Measurements from ENCODE around the gene LLGL2.

- TF ChIP-seq POLR2AphosphoS5 (IDR thresholded peaks at IDR 0.05; ENCODE audit: low read depth, low read length) (no peak), POLR2A (IDR thresholded peaks at IDR 0.05; ENCODE audit: low read depth, low read length) (no peak)
Measured at GRCh38 chr17:75503337-75503950, 22.1 kb upstream of the LLGL2 start.

Measured in GM12891 (cell line).